GM19324 (cell line): Measurements from ENCODE around the gene C12orf76.

Experiments used
- ATAC-seq: cut with Tn5 transposase; IDR thresholded peaks from one replicate; pipeline ENCODE4 v1.9.1; 2021; ENCODE audit warnings: mild to moderate bottlenecking, moderate library complexity; ENCODE audit not compliant: unreplicated experiment, low FRiP score

Gene C12orf76

DNA sequence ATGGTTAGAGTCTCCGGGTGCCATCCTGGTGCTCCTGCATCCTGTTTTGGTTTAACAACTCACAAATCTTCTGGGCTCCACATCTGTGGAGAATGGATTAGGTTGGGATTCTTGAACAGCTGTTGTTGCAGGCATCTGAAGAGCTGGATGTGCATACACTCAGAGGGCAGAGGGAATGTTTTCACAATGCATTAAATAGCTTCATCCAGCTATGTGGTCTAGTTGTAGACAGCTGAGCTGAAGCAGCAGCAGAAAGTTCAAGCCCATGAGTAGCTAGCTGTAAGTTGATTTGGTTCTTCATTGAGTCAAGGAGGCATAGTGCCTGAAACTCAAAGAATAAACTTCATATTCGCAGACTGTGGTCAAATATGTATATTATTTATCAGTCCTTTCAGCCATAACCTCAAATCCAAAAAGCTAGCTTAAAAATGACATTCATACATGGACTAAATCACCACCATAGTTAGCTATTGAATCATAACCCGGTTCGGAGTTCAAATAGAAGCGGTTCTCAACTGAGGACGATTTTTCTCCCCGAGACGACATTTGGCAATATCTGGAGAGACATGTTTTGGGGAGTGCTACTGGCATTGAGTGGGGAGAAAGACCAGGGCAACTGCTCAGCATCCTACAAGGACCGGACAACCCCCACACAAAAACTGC lies 50.0 kb downstream of the C12orf76 start:
- no peak for ATAC-seq

DNA sequence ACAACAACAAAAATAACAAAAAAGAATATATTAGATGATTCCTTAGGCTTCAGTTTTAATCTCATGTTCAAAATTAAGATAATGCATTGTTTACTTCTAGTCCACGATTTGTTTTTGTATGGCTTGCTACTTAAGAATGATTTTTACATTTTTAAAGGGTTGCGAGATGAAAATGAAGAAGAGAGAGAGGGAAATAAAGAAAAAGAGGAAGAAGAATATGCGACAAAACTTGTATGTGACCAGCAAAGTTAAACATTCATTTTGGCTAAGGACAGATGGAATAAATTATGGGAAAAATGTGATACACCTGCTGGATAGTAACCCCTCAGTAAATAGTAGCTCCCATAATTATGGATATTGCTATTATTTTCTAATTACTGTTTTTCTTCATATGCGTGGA lies 50.9 kb downstream of the C12orf76 start:
- ATAC-seq = no peak

DNA sequence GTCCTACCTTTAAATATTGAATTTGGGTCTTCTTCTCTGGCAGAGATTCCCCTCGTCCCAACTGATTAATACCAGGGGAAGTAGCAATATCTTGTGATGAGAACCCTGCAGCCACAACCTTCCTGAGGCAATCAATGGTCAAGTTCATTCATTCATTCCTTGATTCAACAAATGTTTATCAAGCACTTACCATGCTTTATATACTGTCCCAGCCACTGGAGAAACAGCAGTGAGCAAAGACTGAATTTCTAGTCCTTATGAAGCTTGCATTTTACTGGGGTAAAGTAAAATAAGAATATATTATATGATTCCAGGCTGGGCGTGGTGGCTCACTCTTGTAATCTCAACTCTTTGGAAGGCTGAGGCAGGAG lies 51.9 kb downstream of the C12orf76 start:
- ATAC-seq = no peak

DNA sequence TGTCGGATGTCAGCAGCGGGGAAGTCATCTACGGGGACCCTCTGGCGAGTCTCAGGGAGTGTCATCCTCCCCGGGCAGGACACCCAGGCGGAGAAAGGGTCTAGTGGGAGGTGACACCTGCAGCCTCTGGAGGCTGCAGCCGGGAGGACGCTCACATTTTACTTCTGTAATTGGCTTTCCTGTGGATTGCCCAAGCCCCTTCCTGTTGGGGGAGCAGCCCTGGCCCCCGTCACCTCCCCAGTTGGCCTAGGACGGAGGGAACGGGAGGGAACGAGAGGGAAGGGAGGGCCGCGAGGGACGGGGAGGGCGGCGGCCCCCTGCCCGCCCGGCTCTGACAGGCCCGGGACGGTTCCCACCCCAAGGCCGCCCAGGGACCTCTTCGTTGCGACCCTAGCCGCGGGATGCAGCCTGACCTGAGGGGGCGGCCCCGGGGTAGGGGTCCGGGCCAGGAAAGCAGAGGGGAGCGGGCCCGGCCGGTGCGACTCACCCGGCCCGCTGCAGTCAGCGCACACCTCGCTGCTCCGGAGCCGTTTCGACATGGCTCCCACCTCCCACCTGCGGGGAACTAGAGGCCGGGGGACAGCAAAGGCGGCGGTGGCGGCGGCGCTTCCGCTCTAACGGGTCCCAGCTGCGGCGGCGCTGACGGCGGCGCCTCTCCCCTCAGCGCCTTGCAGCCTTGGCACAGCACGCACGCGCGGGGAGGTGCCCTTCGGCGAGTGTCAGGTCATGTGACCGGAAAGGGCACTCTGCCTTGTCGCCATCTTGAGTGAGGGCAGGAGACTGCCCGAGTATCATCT lies 52.4 kb downstream of the C12orf76 start, which contains the start of gene GIT2:
GIT2 (minus strand) TSS at position 683 of the 797 bp plus-strand sequence; CDS start at position 539, 144 bp downstream.
- ATAC-seq = peak; percentile 58

- no peak for ATAC-seq
Observed at GRCh38 chr12:109995361-109995685, 53.0 kb downstream of the C12orf76 start.

- no peak for ATAC-seq
Observed at GRCh38 chr12:109994401-109995175, 53.7 kb downstream of the C12orf76 start.

- no peak for ATAC-seq
Observed at GRCh38 chr12:109993091-109993490, 55.2 kb downstream of the C12orf76 start.

DNA sequence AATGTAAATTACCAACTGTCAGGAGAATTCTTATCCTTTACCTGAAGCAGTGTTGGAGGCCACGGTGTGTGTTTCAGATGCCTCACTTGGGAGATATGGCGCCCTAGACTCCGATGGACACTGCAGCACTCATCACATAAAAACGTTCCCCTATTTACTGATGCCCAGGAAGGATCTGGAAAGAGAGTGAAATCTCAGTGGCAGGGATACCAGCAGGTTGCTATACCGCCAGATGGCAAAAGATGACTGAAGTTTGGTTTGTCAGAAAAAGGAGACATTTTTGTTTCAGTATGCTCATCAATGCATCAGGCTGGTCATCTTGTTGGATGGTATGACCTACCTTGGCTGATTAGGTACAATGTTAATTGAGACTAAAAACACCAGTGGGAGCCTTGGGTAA lies 56.7 kb downstream of the C12orf76 start:
- ATAC-seq = no peak
